Central memory CD8-positive, alpha-beta T cell (primary cell): ENCODE data around the gene OR2G2.

Experiments
- ATAC-seq: fragments of 150-1000 bp; cut with Tn5 transposase; replicated peaks from 2 replicates; pipeline ENCODE4 v1.10.0; 2022; ENCODE audit warnings: mild to moderate bottlenecking, moderate FRiP score, moderate number of reproducible peaks; ENCODE audit not compliant: poor library complexity, severe bottlenecking; ENCODE audit errors: extremely low read depth
- DNase-seq, 2 donors: peaks; one replicate each; pipeline ENCODE4 v3.0.0; 2021; ENCODE audit warnings: low spot score in 2 of 2
- H3K27ac Mint-ChIP-seq: one replicate; pipeline ENCODE4 v1.8.0; 2022; ENCODE audit warnings: low read depth, mild to moderate bottlenecking, moderate library complexity, mixed read lengths
- H3K27me3 Mint-ChIP-seq: one replicate; pipeline ENCODE4 v1.8.0; 2022; ENCODE audit warnings: mixed read lengths
- H3K36me3 Mint-ChIP-seq: one replicate; pipeline ENCODE4 v1.8.0; 2022; ENCODE audit warnings: mild to moderate bottlenecking, moderate library complexity, mixed read lengths; ENCODE audit not compliant: insufficient read depth
- H3K4me1 Mint-ChIP-seq: one replicate; pipeline ENCODE4 v1.8.0; 2022; ENCODE audit warnings: mixed read lengths
- H3K4me3 Mint-ChIP-seq: one replicate; pipeline ENCODE4 v1.8.0; 2022; ENCODE audit warnings: mild to moderate bottlenecking, moderate library complexity, mixed read lengths
- H3K9me3 Mint-ChIP-seq: one replicate; pipeline ENCODE4 v1.8.0; 2022; ENCODE audit warnings: mixed read lengths

OR2G2 gene

GRCh38 chr1:247574664-247575063 lies 13.5 kb upstream of the OR2G2 start:
- H3K9me3 Mint-ChIP-seq, result peaks cover 13% of the 10 kb centered on the region
- no peak for DNase-seq

GRCh38 chr1:247576514-247576913 lies 11.6 kb upstream of the OR2G2 start:
- H3K36me3 Mint-ChIP-seq, result peaks cover 1% of the 10 kb centered on the region
- H3K4me1 Mint-ChIP-seq, result no peaks in the 10 kb centered on the region
- no peak for DNase-seq
- H3K27ac Mint-ChIP-seq, result no peak overlapping the region
- no peaks in the 10 kb centered on the region for H3K9me3 Mint-ChIP-seq
- no peak overlapping the region for H3K4me3 Mint-ChIP-seq
- no peak for ATAC-seq
- peaks cover 27% of the 10 kb centered on the region for H3K27me3 Mint-ChIP-seq

More at GRCh38 chr1:247574664-247575063, 13.5 kb upstream of the OR2G2 start:
- H3K36me3 Mint-ChIP-seq, result peaks cover 1% of the 10 kb centered on the region
- peaks cover 46% of the 10 kb centered on the region for H3K27me3 Mint-ChIP-seq
- H3K4me1 Mint-ChIP-seq, result no peaks in the 10 kb centered on the region
- no peak overlapping the region for H3K27ac Mint-ChIP-seq
- no peak overlapping the region for H3K4me3 Mint-ChIP-seq
- ATAC-seq, result no peak

GRCh38 chr1:247578946-247579460 lies 9.2 kb upstream of the OR2G2 start:
- ATAC-seq, result no peak
- Mint-ChIP-seq H3K9me3 (no peaks in the 10 kb centered on the region), H3K27me3 (peaks cover 10% of the 10 kb centered on the region), H3K4me1 (no peaks in the 10 kb centered on the region), H3K36me3 (peaks cover under 1% of the 10 kb centered on the region), H3K27ac (no peak overlapping the region), H3K4me3 (no peak overlapping the region)
- no peak for DNase-seq

GRCh38 chr1:247605286-247605685 lies 17.1 kb downstream of the OR2G2 start, which contains the start of gene OR2G3:
OR2G3 (plus strand) TSS chr1:247605586; CDS start chr1:247605586, 0 bp downstream.
- no peaks in the 10 kb centered on the region for H3K36me3 Mint-ChIP-seq

GRCh38 chr1:247613405-247613804 lies 25.2 kb downstream of the OR2G2 start:
- Mint-ChIP-seq H3K4me3 (no peak overlapping the region), H3K4me1 (no peaks in the 10 kb centered on the region), H3K36me3 (no peaks in the 10 kb centered on the region), H3K27ac (no peak overlapping the region), H3K27me3 (no peaks in the 10 kb centered on the region), H3K9me3 (peaks cover 16% of the 10 kb centered on the region)
- DNase-seq, result no peak
- ATAC-seq, result no peak

More at GRCh38 chr1:247605286-247605685, 17.1 kb downstream of the OR2G2 start, which contains the start of gene OR2G3:
- Mint-ChIP-seq H3K27ac (no peak within 1 kb of the TSS), H3K4me3 (no peak within 1 kb of the TSS), H3K4me1 (no peaks in the 10 kb centered on the region), H3K9me3 (peaks cover 14% of the 10 kb centered on the region), H3K27me3 (peaks cover 10% of the 10 kb centered on the region)
- DNase-seq (no peak), ATAC-seq (no peak)

GRCh38 chr1:247614625-247615024 lies 26.5 kb downstream of the OR2G2 start:
- Mint-ChIP-seq H3K4me1 (no peaks in the 10 kb centered on the region), H3K27ac (no peak overlapping the region), H3K27me3 (no peaks in the 10 kb centered on the region), H3K36me3 (no peaks in the 10 kb centered on the region), H3K9me3 (peaks cover 14% of the 10 kb centered on the region), H3K4me3 (no peak overlapping the region)
- DNase-seq (no peak), ATAC-seq (no peak)

GRCh38 chr1:247627951-247628350 lies 39.8 kb downstream of the OR2G2 start:
- Mint-ChIP-seq H3K4me1 (no peaks in the 10 kb centered on the region), H3K36me3 (no peaks in the 10 kb centered on the region), H3K27me3 (no peaks in the 10 kb centered on the region), H3K27ac (no peak overlapping the region), H3K9me3 (peaks cover 6% of the 10 kb centered on the region), H3K4me3 (no peak overlapping the region)
- DNase-seq (no peak), ATAC-seq (no peak)

GRCh38 chr1:247638011-247638410 lies 49.9 kb downstream of the OR2G2 start:
- Mint-ChIP-seq H3K4me1 (no peaks in the 10 kb centered on the region), H3K4me3 (no peak overlapping the region), H3K27me3 (peaks cover 38% of the 10 kb centered on the region), H3K9me3 (peaks cover 15% of the 10 kb centered on the region), H3K27ac (no peak overlapping the region), H3K36me3 (no peaks in the 10 kb centered on the region)
- no peak for DNase-seq
- no peak for ATAC-seq

GRCh38 chr1:247638781-247639180 lies 50.6 kb downstream of the OR2G2 start:
- Mint-ChIP-seq H3K36me3 (no peaks in the 10 kb centered on the region), H3K27me3 (peaks cover 38% of the 10 kb centered on the region), H3K4me1 (no peaks in the 10 kb centered on the region), H3K27ac (no peak overlapping the region), H3K9me3 (peaks cover 15% of the 10 kb centered on the region), H3K4me3 (no peak overlapping the region)
- no peak for DNase-seq
- ATAC-seq, result no peak
